GM19193 (cell line): ENCODE measurements around the gene SBSN.

ENCODE experiments used
- POLR2A ChIP-seq: IDR thresholded peaks from 4 replicates; pipeline ENCODE4 v1.6.1; 2011; ENCODE audit not compliant: insufficient read depth, insufficient read length; ENCODE audit errors: extremely low read depth

Gene SBSN

DNA sequence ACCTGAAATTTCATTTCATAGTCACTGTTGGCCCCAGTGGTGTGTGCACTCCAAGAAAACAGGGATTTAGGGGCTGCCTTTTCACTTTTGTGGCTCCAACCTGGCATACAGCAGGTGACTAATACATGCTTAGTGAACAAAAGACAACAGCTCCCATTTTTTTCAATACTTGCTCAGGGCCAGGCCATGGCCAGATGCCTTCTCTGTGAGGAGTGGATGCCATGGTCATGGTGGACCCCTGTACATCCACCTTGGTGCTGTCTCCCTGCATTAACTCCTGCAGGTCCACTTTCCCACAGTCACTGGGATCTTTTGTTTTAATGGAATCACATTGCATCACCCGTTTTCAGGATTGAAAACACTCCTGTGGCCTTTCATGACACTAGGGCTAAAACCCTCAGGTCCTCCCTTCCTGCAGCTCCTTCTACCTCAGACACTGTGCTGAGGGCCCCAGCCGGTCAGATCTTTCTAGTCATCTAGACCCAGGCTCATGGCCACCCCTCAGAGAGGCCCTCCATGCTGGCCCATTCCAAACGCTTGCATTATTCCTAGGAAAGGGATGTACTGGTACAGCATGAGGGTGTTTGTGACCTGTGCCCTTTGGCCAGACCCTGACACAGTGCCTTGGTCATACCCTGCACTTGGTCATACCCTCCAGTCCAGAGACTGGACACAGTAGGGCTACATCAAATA lies 16.1 kb upstream of the SBSN start:
- TF ChIP-seq POLR2A: no peak

GRCh38 chr19:35543280-35544109 lies 15.4 kb upstream of the SBSN start:
- TF ChIP-seq POLR2A: no peak

DNA sequence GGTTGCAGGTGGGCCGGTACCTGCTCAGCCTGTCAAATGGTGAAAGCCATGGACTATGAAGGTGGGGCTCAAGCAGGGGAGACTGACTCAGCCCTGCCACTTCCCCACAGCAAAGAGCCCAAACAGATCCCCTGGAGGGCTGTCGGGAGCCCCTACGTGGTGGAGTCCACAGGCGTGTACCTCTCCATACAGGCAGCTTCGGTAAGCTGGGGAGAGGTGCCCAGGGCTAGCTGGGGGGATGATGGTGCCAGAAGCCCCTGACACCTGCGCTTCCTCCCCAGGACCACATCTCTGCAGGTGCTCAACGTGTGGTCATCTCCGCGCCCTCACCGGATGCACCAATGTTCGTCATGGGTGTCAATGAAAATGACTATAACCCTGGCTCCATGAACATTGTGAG lies 14.1 kb upstream of the SBSN start:
- TF ChIP-seq POLR2A: no peak

GRCh38 chr19:35540356-35540927 lies 12.3 kb upstream of the SBSN start:
- TF ChIP-seq POLR2A: no peak

DNA sequence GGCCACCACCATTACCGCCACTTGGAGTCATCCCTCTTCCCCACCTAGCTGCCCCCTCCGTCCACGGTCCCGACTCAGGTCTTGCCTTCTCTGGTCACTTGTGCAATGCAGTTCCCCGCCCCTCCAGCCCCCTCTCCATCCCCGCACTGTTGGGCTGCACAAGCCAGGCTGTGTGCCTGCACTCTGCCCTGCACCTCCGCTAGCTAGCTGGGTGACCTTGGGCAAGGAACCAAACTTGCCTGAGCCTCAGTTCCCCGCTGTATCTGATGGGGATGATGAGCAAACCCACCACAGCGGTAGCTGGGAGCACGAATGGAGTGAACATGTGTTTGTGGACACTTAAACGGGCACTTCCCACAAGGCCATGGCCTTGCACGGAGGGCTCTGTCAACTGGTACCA lies 11.7 kb upstream of the SBSN start:
- no peak for TF ChIP-seq POLR2A

- no peak for TF ChIP-seq POLR2A
Observed at GRCh38 chr19:35539314-35539713, 11.2 kb upstream of the SBSN start.

- TF ChIP-seq POLR2A: no peak
Observed at GRCh38 chr19:35534803-35535480, 6.8 kb upstream of the SBSN start.

DNA sequence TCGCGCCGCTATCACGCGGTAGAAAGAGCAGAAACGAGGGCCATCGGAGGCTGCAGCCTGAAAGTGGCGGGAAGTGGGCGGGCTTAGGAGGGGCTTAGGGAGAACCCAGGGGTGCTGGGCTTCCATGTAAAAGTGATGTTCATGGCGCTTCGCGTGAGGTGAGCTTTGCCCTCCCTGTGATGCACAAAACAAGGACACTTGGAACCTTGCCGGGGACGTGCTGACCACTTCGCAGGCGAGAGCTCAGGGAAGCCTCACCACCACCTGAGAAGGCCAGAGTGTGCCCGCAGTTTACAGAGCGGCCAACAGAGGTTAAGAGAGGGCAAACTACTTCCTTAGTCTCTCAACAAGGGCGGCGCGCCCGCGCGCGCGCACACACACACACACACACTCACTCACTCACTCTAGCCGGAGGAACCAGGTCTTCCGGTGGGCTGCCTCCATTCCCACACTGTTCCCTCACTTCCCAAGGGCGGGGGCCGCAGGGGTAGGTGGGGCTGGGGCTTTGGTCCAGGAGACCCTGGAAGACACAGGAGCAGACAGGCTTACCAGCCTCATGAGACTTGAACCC lies 5.8 kb upstream of the SBSN start:
- TF ChIP-seq POLR2A: no peak

- TF ChIP-seq POLR2A: no peak
Observed at GRCh38 chr19:35533201-35533821, 5.2 kb upstream of the SBSN start, which contains the start of gene GAPDHS. Gene GAPDHS (plus strand): TSS chr19:35533456. CDS start chr19:35533528, 72 bp downstream.

- TF ChIP-seq POLR2A: no peak
Observed at GRCh38 chr19:35531291-35531690, 3.2 kb upstream of the SBSN start.

DNA sequence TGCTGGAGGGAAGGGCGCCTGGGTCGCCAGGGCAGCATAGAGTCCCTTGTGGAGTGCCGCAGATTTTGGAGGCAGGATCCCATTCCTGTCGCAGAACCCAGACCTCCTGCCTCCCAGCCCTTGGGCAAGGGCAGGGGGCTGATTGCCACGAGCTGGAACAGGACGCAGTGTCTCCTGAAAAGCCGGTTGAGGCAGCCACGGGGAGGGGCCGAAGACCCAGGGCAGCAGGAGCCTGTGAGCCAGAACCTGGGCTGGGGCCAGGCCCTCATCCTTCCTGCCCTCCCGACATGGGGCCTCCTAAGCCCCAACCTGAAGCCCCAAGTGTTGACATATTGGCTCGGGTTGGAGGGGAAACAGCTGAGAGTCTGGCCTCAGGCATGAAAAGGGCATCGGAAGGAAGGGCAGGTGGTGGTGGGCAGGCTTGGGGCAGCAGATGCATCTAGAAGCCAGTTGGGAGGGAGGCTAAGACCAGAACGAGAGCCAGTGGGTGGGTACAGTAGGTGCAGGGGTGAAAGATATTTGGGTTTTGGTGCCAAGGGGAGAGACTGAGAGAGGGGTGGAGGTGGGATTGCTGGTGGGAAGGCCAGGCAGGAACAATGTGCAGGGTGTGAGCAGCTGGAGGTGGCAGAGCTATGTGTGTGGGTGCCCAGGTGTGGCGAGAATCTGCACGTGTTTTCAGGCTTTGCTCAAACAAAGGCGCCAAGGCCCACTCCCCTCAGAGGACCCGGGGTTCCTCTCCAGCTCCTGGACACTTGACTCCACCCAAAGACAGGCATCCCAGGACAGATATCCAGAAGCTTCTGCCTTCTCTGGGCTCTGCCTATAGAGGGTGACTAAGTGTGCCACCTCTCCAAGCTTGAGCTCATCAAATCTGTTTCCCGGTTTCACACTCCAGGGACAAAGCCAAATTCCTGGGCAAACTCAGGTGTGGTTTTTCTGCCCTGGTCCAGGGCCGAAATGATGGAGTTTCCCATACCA lies 1.4 kb upstream of the SBSN start:
- no peak for TF ChIP-seq POLR2A

- no peak for TF ChIP-seq POLR2A
Observed at GRCh38 chr19:35525873-35526272, 2.2 kb downstream of the SBSN start.

DNA sequence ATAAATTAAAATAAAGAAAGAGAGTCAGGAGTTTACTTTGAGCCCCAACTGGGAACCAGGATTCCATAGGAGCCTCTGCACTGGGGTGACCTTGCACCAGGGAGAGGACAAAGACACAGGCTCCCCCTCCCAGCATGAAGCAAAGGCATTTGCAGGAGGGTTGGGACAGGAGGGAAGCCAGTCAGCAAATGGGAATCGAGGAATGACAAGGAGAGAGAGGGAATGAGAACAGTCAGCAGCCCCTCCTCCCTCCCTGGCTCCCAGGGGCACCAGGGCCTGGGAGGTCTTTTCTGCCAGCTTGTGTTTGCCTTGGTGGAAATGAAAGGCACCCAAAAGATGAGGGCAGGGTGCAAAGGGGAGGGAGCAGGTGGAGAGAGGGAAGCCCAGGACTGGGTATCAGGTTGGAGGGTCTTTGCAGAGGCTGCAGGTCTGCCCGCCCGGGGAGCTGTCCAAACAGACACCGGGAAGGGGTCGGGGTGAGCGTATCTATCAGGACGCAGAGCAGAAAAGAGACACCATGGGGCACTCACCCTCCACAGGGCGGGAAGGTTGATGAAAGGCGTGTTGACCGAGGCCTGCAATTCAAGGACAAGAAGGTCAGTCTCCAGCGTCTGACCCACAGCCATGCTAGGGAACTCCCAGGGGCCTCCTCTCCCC lies 3.8 kb downstream of the SBSN start:
- no peak for TF ChIP-seq POLR2A
